ENCODE data around the gene ADGRL1. TPM values are rescaled to one million over a fixed set of nuclear protein-coding genes. Genes with fewer than 3 reads are reported as not detected.
"Not testable (repeated sequence)": the region's sequence is repeated elsewhere in the genome, so short reads cannot be mapped to it uniquely, and the experiment has no call there.

Gene ADGRL1
- total and polyA plus RNA-seq, 2 donors = 18.0 to 23.6 TPM

GRCh38 chr19:14237014-14237941 is 31.3 kb upstream of the ADGRL1 start:
- Histone ChIP-seq H3K4me3 (ENCODE audit: low read depth, low read length) (no peak overlapping the region), H3K27ac (ENCODE audit: low read depth) (no peak overlapping the region), H3K4me1 (ENCODE audit: insufficient read depth) (no peaks in the 10 kb centered on the region), H3K36me3 (ENCODE audit: insufficient read depth) (no peaks in the 10 kb centered on the region)
- WGBS = 85% methylated on average over 5 of the region's 5 CpGs
- DNase-seq (ENCODE audit: extremely low spot score) = no peak

GRCh38 chr19:14232945-14233344 is 27.0 kb upstream of the ADGRL1 start:
- not testable (repeated sequence) for H3K4me1 ChIP-seq (ENCODE audit: insufficient read depth); H3K36me3 ChIP-seq (ENCODE audit: insufficient read depth); DNase-seq (ENCODE audit: extremely low spot score); H3K27ac ChIP-seq (ENCODE audit: low read depth); H3K4me3 ChIP-seq (ENCODE audit: low read depth, low read length)
- 94% methylated on average over 4 of the region's 4 CpGs for WGBS

- 23% methylated on average over 14 of the region's 17 CpGs for WGBS
- DNase-seq (ENCODE audit: extremely low spot score); H3K4me3 ChIP-seq (ENCODE audit: low read depth, low read length); H3K36me3 ChIP-seq (ENCODE audit: insufficient read depth); H3K27ac ChIP-seq (ENCODE audit: low read depth); H3K4me1 ChIP-seq (ENCODE audit: insufficient read depth): not testable (repeated sequence)
Measured at GRCh38 chr19:14228446-14229071, 22.6 kb upstream of the ADGRL1 start.

GRCh38 chr19:14226498-14226897 is 20.5 kb upstream of the ADGRL1 start:
- H3K36me3 ChIP-seq (ENCODE audit: insufficient read depth); H3K4me1 ChIP-seq (ENCODE audit: insufficient read depth); DNase-seq (ENCODE audit: extremely low spot score); H3K4me3 ChIP-seq (ENCODE audit: low read depth, low read length); H3K27ac ChIP-seq (ENCODE audit: low read depth): not testable (repeated sequence)
- 63% methylated on average over 6 of the region's 6 CpGs for WGBS

GRCh38 chr19:14222886-14223285 is 16.9 kb upstream of the ADGRL1 start:
- Histone ChIP-seq H3K27ac (ENCODE audit: low read depth) (no peak overlapping the region), H3K4me1 (ENCODE audit: insufficient read depth) (peaks cover 2% of the 10 kb centered on the region), H3K4me3 (ENCODE audit: low read depth, low read length) (no peak overlapping the region), H3K36me3 (ENCODE audit: insufficient read depth) (no peaks in the 10 kb centered on the region)
- 93% methylated on average over 16 of the region's 16 CpGs for WGBS
- DNase-seq (ENCODE audit: extremely low spot score) = no peak

GRCh38 chr19:14221345-14221744 is 15.4 kb upstream of the ADGRL1 start:
- H3K4me3 ChIP-seq (ENCODE audit: low read depth, low read length); H3K36me3 ChIP-seq (ENCODE audit: insufficient read depth); H3K4me1 ChIP-seq (ENCODE audit: insufficient read depth); H3K27ac ChIP-seq (ENCODE audit: low read depth); DNase-seq (ENCODE audit: extremely low spot score): not testable (repeated sequence)
- WGBS = 19% methylated on average over 19 of the region's 19 CpGs

- DNase-seq (ENCODE audit: extremely low spot score) = no peak
- no peaks in the 10 kb centered on the region for H3K36me3 ChIP-seq (ENCODE audit: insufficient read depth)
- peaks cover 2% of the 10 kb centered on the region for H3K4me1 ChIP-seq (ENCODE audit: insufficient read depth)
- H3K27ac ChIP-seq (ENCODE audit: low read depth) = no peak overlapping the region
- H3K4me3 ChIP-seq (ENCODE audit: low read depth, low read length) = no peak overlapping the region
- 84% methylated on average over 12 of the region's 12 CpGs for WGBS
Measured at GRCh38 chr19:14218620-14219330, 12.8 kb upstream of the ADGRL1 start.

- not testable (repeated sequence) for H3K4me1 ChIP-seq (ENCODE audit: insufficient read depth); H3K27ac ChIP-seq (ENCODE audit: low read depth); DNase-seq (ENCODE audit: extremely low spot score); H3K36me3 ChIP-seq (ENCODE audit: insufficient read depth); H3K4me3 ChIP-seq (ENCODE audit: low read depth, low read length)
- 26% methylated on average over 4 of the region's 4 CpGs for WGBS
Measured at GRCh38 chr19:14217886-14218285, 11.9 kb upstream of the ADGRL1 start.

- DNase-seq (ENCODE audit: extremely low spot score) = no peak
- Histone ChIP-seq H3K36me3 (ENCODE audit: insufficient read depth) (no peaks in the 10 kb centered on the region), H3K4me1 (ENCODE audit: insufficient read depth) (no peaks in the 10 kb centered on the region), H3K4me3 (ENCODE audit: low read depth, low read length) (no peak overlapping the region), H3K27ac (ENCODE audit: low read depth) (no peak overlapping the region)
- WGBS = 94% methylated on average over 2 of the region's 2 CpGs
Measured at GRCh38 chr19:14214580-14214979, 8.6 kb upstream of the ADGRL1 start.

- H3K4me3 ChIP-seq (ENCODE audit: low read depth, low read length); H3K4me1 ChIP-seq (ENCODE audit: insufficient read depth); DNase-seq (ENCODE audit: extremely low spot score); H3K36me3 ChIP-seq (ENCODE audit: insufficient read depth); H3K27ac ChIP-seq (ENCODE audit: low read depth): not testable (repeated sequence)
- WGBS = 63% methylated on average over 9 of the region's 9 CpGs
Measured at GRCh38 chr19:14210182-14210581, 4.2 kb upstream of the ADGRL1 start.

- under 1% methylated on average over 40 of the region's 40 CpGs for WGBS
- not testable (repeated sequence) for H3K4me3 ChIP-seq (ENCODE audit: low read depth, low read length); H3K27ac ChIP-seq (ENCODE audit: low read depth); H3K4me1 ChIP-seq (ENCODE audit: insufficient read depth); DNase-seq (ENCODE audit: extremely low spot score); H3K36me3 ChIP-seq (ENCODE audit: insufficient read depth)
Measured at GRCh38 chr19:14209401-14209800, 3.4 kb upstream of the ADGRL1 start.

- H3K36me3 ChIP-seq (ENCODE audit: insufficient read depth); H3K4me3 ChIP-seq (ENCODE audit: low read depth, low read length); DNase-seq (ENCODE audit: extremely low spot score); H3K27ac ChIP-seq (ENCODE audit: low read depth); H3K4me1 ChIP-seq (ENCODE audit: insufficient read depth): not testable (repeated sequence)
- WGBS = 61% methylated on average over 9 of the region's 9 CpGs
Measured at GRCh38 chr19:14208496-14208895, 2.5 kb upstream of the ADGRL1 start.

- WGBS = 24% methylated on average over 7 of the region's 7 CpGs
- DNase-seq (ENCODE audit: extremely low spot score); H3K27ac ChIP-seq (ENCODE audit: low read depth); H3K36me3 ChIP-seq (ENCODE audit: insufficient read depth); H3K4me1 ChIP-seq (ENCODE audit: insufficient read depth); H3K4me3 ChIP-seq (ENCODE audit: low read depth, low read length): not testable (repeated sequence)
Measured at GRCh38 chr19:14207796-14208195, 1.8 kb upstream of the ADGRL1 start.
